Lower lobe of right lung (tissue), 2 donors: ENCODE measurements around the gene FAP. TPM values are rescaled to one million over a fixed set of nuclear protein-coding genes. Genes with fewer than 3 reads are reported as not detected.
A peak's percentile ranks its signal among the peaks of the same experiment; 100 is the strongest.

ENCODE experiments used
- ATAC-seq, 2 donors: fragments of 200-7000 bp; cut with Tn5 transposase; one replicate each; pipeline ENCODE4 v1.9.1; 2020 to 2022; ENCODE audit warnings: mild to moderate bottlenecking in 2 of 2, moderate library complexity in 2 of 2
- DNase-seq: peaks from one replicate; pipeline ENCODE4 v3.0.0-alpha.2; 2020
- H3K27ac ChIP-seq: fragments of 200-600 bp; one replicate; pipeline ENCODE4 v1.8.0; 2022
- H3K27me3 ChIP-seq: fragments of 200-600 bp; one replicate; pipeline ENCODE4 v1.8.0; 2022; ENCODE audit warnings: low read depth
- H3K36me3 ChIP-seq: fragments of 200-600 bp; one replicate; pipeline ENCODE4 v1.8.0; 2022; ENCODE audit warnings: mild to moderate bottlenecking
- H3K4me1 ChIP-seq: fragments of 200-600 bp; one replicate; pipeline ENCODE4 v1.8.0; 2022
- H3K4me3 ChIP-seq: fragments of 200-600 bp; one replicate; pipeline ENCODE4 v1.8.0; 2022; ENCODE audit warnings: mild to moderate bottlenecking
- H3K9me3 ChIP-seq: fragments of 200-600 bp; one replicate; pipeline ENCODE4 v1.8.0; 2022
- CTCF ChIP-seq: fragments of 200-600 bp; IDR thresholded peaks from one replicate; pipeline ENCODE4 v1.8.0; 2022; ENCODE audit warnings: antibody characterized with exemption, mild to moderate bottlenecking
- intact Hi-C: fragments of 100-400 bp; cut with DNase I; formaldehyde crosslinking; loops from one replicate; pipeline ENCODE4 v1.11.0; 2022
- total RNA-seq: library from RNA; stranded (reverse); fragmentation: NEBNext Ultra II Directional; extraction: Animal tissue kit (Norgen Biotek cat#: 25700); gene quantifications from one replicate; pipeline ENCODE4 v1.2.1, GENCODE V29; 2021
- donor health status: DM: no; HTN: yes; CAD: no; lungs with severe emphysema.

FAP gene
- total RNA-seq, 1 donor from 2014 or later: 3.4 TPM

GRCh38 chr2:162253435-162253834, 10.2 kb upstream of the FAP start:
- no peak for DNase-seq
- Histone ChIP-seq H3K4me3 (no peak overlapping the region), H3K9me3 (peaks cover 5% of the 10 kb centered on the region), H3K36me3 (no peaks in the 10 kb centered on the region), H3K27me3 (no peaks in the 10 kb centered on the region), H3K27ac (no peak overlapping the region), H3K4me1 (peaks cover 10% of the 10 kb centered on the region)
- no peak for TF ChIP-seq CTCF
- intact Hi-C loops: no loop called here
- no peak for ATAC-seq

GRCh38 chr2:162252153-162252552, 8.9 kb upstream of the FAP start:
- no peaks in the 10 kb centered on the region for H3K27me3 ChIP-seq
- no peaks in the 10 kb centered on the region for H3K4me1 ChIP-seq
- H3K9me3 ChIP-seq: peaks cover 5% of the 10 kb centered on the region
- no peaks in the 10 kb centered on the region for H3K36me3 ChIP-seq
- DNase-seq: no peak
- intact Hi-C loops: no loop called here
- H3K4me3 ChIP-seq: no peak overlapping the region
- no peak for ATAC-seq
- no peak overlapping the region for H3K27ac ChIP-seq
- no peak for TF ChIP-seq CTCF

DNA sequence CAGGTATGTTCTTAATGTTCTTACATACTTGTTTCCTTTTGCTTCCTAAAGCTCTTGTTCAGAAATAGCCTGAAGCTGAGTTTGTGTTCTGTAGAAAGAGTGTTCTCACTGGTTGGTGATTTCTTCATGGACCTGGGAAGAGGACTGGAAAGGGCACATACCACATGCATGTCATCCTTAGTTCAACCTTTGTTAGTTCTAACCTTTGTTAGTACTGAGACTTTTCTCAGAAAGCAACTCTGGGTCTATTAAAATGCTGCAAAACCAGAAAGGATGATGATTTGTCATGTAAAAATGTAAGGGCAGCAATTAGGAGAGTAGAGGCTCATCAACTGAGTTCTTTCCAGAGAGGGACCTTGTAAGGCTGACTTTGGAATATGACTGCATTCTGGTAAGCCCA, 2.5 kb upstream of the FAP start:
- H3K9me3 ChIP-seq: peaks cover 5% of the 10 kb centered on the region
- no peaks in the 10 kb centered on the region for H3K36me3 ChIP-seq
- no peaks in the 10 kb centered on the region for H3K27me3 ChIP-seq
- intact Hi-C loops: no loop called here
- no peak overlapping the region for H3K27ac ChIP-seq
- ATAC-seq: peak; percentile 21 to 34
- peaks cover 13% of the 10 kb centered on the region for H3K4me1 ChIP-seq
- DNase-seq: no peak
- no peak overlapping the region for H3K4me3 ChIP-seq
- no peak for TF ChIP-seq CTCF

DNA sequence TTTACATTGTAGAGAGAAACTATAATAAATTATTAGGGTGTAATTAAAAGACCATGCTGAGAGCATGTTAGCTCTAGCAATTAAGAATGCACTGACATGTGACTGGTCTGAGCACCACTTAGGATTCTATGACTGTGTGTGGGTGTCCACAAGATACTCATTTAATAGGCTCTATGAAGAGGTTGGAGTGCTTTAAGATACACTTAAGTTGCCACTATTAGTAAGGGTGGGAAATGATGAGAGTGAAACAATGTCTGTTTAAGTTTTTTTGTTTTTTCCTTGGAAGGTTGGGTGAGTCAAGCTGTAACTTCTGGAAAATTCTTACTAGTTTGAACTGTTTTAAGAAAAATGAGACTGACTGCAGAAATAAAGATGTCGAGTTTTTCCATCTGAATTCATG, 1.8 kb upstream of the FAP start:
- peak overlapping the region; percentile 32 for H3K27ac ChIP-seq
- DNase-seq (no peak), ATAC-seq (peak; percentile 80 to 84)
- no peaks in the 10 kb centered on the region for H3K27me3 ChIP-seq
- no peak overlapping the region for H3K4me3 ChIP-seq
- no peaks in the 10 kb centered on the region for H3K36me3 ChIP-seq
- H3K4me1 ChIP-seq: peaks cover 13% of the 10 kb centered on the region
- TF ChIP-seq CTCF: no peak
- intact Hi-C loops: no loop called here
- H3K9me3 ChIP-seq: peaks cover 3% of the 10 kb centered on the region

DNA sequence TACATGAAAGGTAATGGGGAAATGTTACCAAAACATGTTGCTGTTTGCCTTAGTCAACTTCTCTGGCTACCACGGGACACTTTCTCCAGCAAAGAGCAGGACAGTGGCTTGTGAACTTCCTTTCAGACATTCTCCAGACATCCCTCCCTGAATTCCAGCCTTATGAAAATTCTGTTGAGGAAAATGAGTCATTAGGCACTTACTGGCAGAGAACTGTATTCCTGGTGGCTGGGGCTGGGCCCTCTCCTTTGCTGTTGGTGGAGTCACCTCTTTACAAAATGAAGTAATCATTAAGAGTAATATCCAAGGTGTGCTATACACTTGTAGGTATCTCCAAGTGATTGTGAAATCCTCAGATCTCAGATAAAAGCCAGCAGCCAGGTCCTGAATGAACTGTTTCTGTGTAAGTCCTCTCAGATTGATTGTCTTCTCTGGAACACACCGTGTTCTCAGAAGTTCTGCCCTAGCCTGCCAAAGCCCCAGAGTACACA, 1.3 kb upstream of the FAP start:
- peak overlapping the region; percentile 32 for H3K27ac ChIP-seq
- intact Hi-C loops: no loop called here
- peaks cover 13% of the 10 kb centered on the region for H3K4me1 ChIP-seq
- TF ChIP-seq CTCF: no peak
- ATAC-seq: peak; percentile 95 to 96
- no peak overlapping the region for H3K4me3 ChIP-seq
- H3K9me3 ChIP-seq: no peaks in the 10 kb centered on the region
- peak; percentile 52 for DNase-seq
- H3K27me3 ChIP-seq: no peaks in the 10 kb centered on the region
- H3K36me3 ChIP-seq: no peaks in the 10 kb centered on the region

- intact Hi-C loops: no loop called here
- TF ChIP-seq CTCF: no peak
- no peak overlapping the region for H3K4me3 ChIP-seq
Measured at GRCh38 chr2:162243715-162244114, 470 bp upstream of the FAP start.

More at GRCh38 chr2:162243715-162244114, 470 bp upstream of the FAP start:
- DNase-seq: no peak
- H3K27ac ChIP-seq: no peak overlapping the region
- no peaks in the 10 kb centered on the region for H3K9me3 ChIP-seq
- ATAC-seq: no peak
- H3K36me3 ChIP-seq: no peaks in the 10 kb centered on the region
- H3K27me3 ChIP-seq: no peaks in the 10 kb centered on the region
- H3K4me1 ChIP-seq: peaks cover 13% of the 10 kb centered on the region
